Hepatocyte (in vitro differentiated cells): ENCODE results near the gene PAK5. TPM values are rescaled to one million over a fixed set of nuclear protein-coding genes. Genes with fewer than 3 reads are reported as not detected.

Experiments used
- DNase-seq: peaks from one replicate; pipeline ENCODE4 v3.0.0-alpha.2; 2016; ENCODE audit warnings: low spot score
- H2AFZ ChIP-seq: fragments of 200-600 bp; sonication (generic); 2 replicates; pipeline ENCODE4 v1.6.0; 2016; ENCODE audit warnings: antibody characterized with exemption, mild to moderate bottlenecking
- H3K27ac ChIP-seq: fragments of 200-600 bp; sonication (generic); 2 replicates; pipeline ENCODE4 v1.5.1; 2016; ENCODE audit warnings: mild to moderate bottlenecking
- H3K27me3 ChIP-seq: fragments of 200-600 bp; sonication (generic); 2 replicates; pipeline ENCODE4 v1.6.1; 2016
- H3K36me3 ChIP-seq: fragments of 200-600 bp; sonication (generic); replicated peaks from 2 replicates; pipeline ENCODE4 v1.5.1; 2016; ENCODE audit warnings: low read depth; ENCODE audit not compliant: insufficient read depth
- H3K4me1 ChIP-seq: fragments of 200-600 bp; sonication (generic); 2 replicates; pipeline ENCODE4 v1.5.1; 2016; ENCODE audit warnings: mild to moderate bottlenecking, moderate library complexity; ENCODE audit not compliant: insufficient read depth
- H3K4me2 ChIP-seq: fragments of 200-600 bp; sonication (generic); 2 replicates; pipeline ENCODE4 v1.6.0; 2016
- H3K4me3 ChIP-seq: fragments of 200-600 bp; sonication (generic); 2 replicates; pipeline ENCODE4 v1.5.1; 2016; ENCODE audit warnings: mild to moderate bottlenecking
- H3K79me2 ChIP-seq: fragments of 200-600 bp; sonication (generic); 2 replicates; pipeline ENCODE4 v1.6.0; 2017; ENCODE audit warnings: mild to moderate bottlenecking
- H3K9me2 ChIP-seq: fragments of 200-600 bp; sonication (generic); replicated peaks from 2 replicates; pipeline ENCODE4 v1.6.0; 2017; ENCODE audit warnings: mild to moderate bottlenecking; ENCODE audit not compliant: insufficient read depth
- H3K9me3 ChIP-seq: fragments of 200-600 bp; sonication (generic); 2 replicates; pipeline ENCODE4 v1.5.1; 2016; ENCODE audit warnings: low read depth, mild to moderate bottlenecking
- H4K20me1 ChIP-seq: fragments of 200-600 bp; sonication (generic); 2 replicates; pipeline ENCODE4 v1.6.0; 2016; ENCODE audit warnings: mild to moderate bottlenecking; ENCODE audit not compliant: insufficient read depth, poor library complexity, severe bottlenecking
- CTCF ChIP-seq: fragments of 200-600 bp; sonication (generic); IDR thresholded peaks from 2 replicates; pipeline ENCODE4 v1.5.1; 2016; ENCODE audit warnings: antibody characterized with exemption, mild to moderate bottlenecking; ENCODE audit not compliant: poor library complexity
- EZH2 ChIP-seq: fragments of 200-600 bp; sonication (generic); IDR thresholded peaks from 2 replicates; pipeline ENCODE4 v1.6.1; 2016; ENCODE audit warnings: antibody characterized with exemption, mild to moderate bottlenecking, borderline replicate concordance
- EZH2phosphoT487 ChIP-seq: fragments of 200-600 bp; sonication (generic); IDR thresholded peaks from one replicate; pipeline ENCODE4 v1.6.1; 2018; ENCODE audit warnings: antibody characterized with exemption, mild to moderate bottlenecking, low read depth, moderate library complexity; ENCODE audit not compliant: unreplicated experiment, severe bottlenecking
- WGBS: methylation state at CpG from one replicate; pipeline ENCODE4 v1.1.6; 2016; ENCODE audit warnings: low lambda C conversion rate; ENCODE audit errors: missing lambda C conversion rate; 5-methylcytosine and 5-hydroxymethylcytosine counted together
- polyA plus RNA-seq: library from polyadenylated mRNA; unstranded; fragments of >200 nt; fragmentation: Nextera tagmentation; extraction: Ambion mirVana; gene quantifications from 2 replicates; pipeline ENCODE4 v1.2.1, GENCODE V29; 2016
- total RNA-seq: library from RNA; depleted of rRNA; stranded (reverse); fragments of >200 nt; gene quantifications from 2 replicates; pipeline ENCODE4 v1.2.3, GENCODE V29; 2014

Gene PAK5
- total and polyA plus RNA-seq, 2 experiments from 2014 or later, result 0.56 to 0.97 TPM

- Histone ChIP-seq H3K9me3 (no peaks in the 10 kb centered on the region), H3K27ac (no peak overlapping the region), H3K36me3 (no peaks in the 10 kb centered on the region), H4K20me1 (no peaks in the 10 kb centered on the region), H3K4me1 (no peaks in the 10 kb centered on the region), H3K9me2 (no peaks in the 10 kb centered on the region), H3K79me2 (no peaks in the 10 kb centered on the region), H3K4me3 (no peak overlapping the region), H2AFZ (no peak overlapping the region), H3K27me3 (peaks cover 20% of the 10 kb centered on the region), H3K4me2 (no peak overlapping the region)
- DNase-seq, result no peak
- WGBS, result 23% methylated on average over 2 of the region's 2 CpGs
- TF ChIP-seq EZH2 (no peak), EZH2phosphoT487 (no peak), CTCF (no peak)
Measured at GRCh38 chr20:9572670-9573069, 266.2 kb downstream of the PAK5 start.

- H2AFZ ChIP-seq, result no peak overlapping the region
- no peak for DNase-seq
- peaks cover 20% of the 10 kb centered on the region for H3K27me3 ChIP-seq
- TF ChIP-seq CTCF, result no peak
- no peak for TF ChIP-seq EZH2phosphoT487
- TF ChIP-seq EZH2, result no peak
- H4K20me1 ChIP-seq, result no peaks in the 10 kb centered on the region
- WGBS, result 69% methylated on average over 3 of the region's 3 CpGs
- no peaks in the 10 kb centered on the region for H3K9me2 ChIP-seq
- no peak overlapping the region for H3K4me2 ChIP-seq
- H3K4me1 ChIP-seq, result no peaks in the 10 kb centered on the region
- no peaks in the 10 kb centered on the region for H3K79me2 ChIP-seq
- H3K36me3 ChIP-seq, result no peaks in the 10 kb centered on the region
- H3K9me3 ChIP-seq, result no peaks in the 10 kb centered on the region
- no peak overlapping the region for H3K4me3 ChIP-seq
- H3K27ac ChIP-seq, result no peak overlapping the region
Measured at GRCh38 chr20:9571783-9572182, 267.1 kb downstream of the PAK5 start.

- H3K79me2 ChIP-seq, result no peaks in the 10 kb centered on the region
- no peaks in the 10 kb centered on the region for H3K9me2 ChIP-seq
- H3K27ac ChIP-seq, result no peak overlapping the region
- H3K4me3 ChIP-seq, result no peak overlapping the region
- no peaks in the 10 kb centered on the region for H3K36me3 ChIP-seq
- H3K27me3 ChIP-seq, result peaks cover 20% of the 10 kb centered on the region
- DNase-seq, result no peak
- H4K20me1 ChIP-seq, result no peaks in the 10 kb centered on the region
- H3K9me3 ChIP-seq, result no peaks in the 10 kb centered on the region
- 38% methylated on average over 2 of the region's 2 CpGs for WGBS
- no peak overlapping the region for H2AFZ ChIP-seq
- no peaks in the 10 kb centered on the region for H3K4me1 ChIP-seq
- TF ChIP-seq CTCF (no peak), EZH2phosphoT487 (no peak), EZH2 (no peak)
- no peak overlapping the region for H3K4me2 ChIP-seq
Measured at GRCh38 chr20:9570612-9571011, 268.3 kb downstream of the PAK5 start.

GRCh38 chr20:9566977-9567376 is 271.9 kb downstream of the PAK5 start:
- Histone ChIP-seq H3K36me3 (no peaks in the 10 kb centered on the region), H3K27me3 (no peaks in the 10 kb centered on the region), H3K4me1 (no peaks in the 10 kb centered on the region), H4K20me1 (no peaks in the 10 kb centered on the region), H3K9me2 (no peaks in the 10 kb centered on the region), H3K4me3 (no peak overlapping the region), H3K79me2 (no peaks in the 10 kb centered on the region), H3K9me3 (no peaks in the 10 kb centered on the region), H3K4me2 (no peak overlapping the region), H3K27ac (no peak overlapping the region), H2AFZ (no peak overlapping the region)
- 78% methylated on average over 1 of the region's 1 CpG for WGBS
- no peak for DNase-seq
- no peak for TF ChIP-seq EZH2phosphoT487
- TF ChIP-seq EZH2, result no peak
- TF ChIP-seq CTCF, result no peak
